Fibroblast of villous mesenchyme (primary cell): ENCODE results near the gene LTN1. TPM values are rescaled to one million over a fixed set of nuclear protein-coding genes. Genes with fewer than 3 reads are reported as not detected.

ENCODE experiments used
- DNase-seq: peaks from one replicate; pipeline ENCODE4 v3.0.0-alpha.2; 2010; ENCODE audit warnings: low read depth
- H3K4me3 ChIP-seq: 2 replicates; pipeline ENCODE4 v1.5.1; 2011; ENCODE audit warnings: low read depth, mild to moderate bottlenecking, low read length
- CTCF ChIP-seq: IDR thresholded peaks from 2 replicates; pipeline ENCODE4 v1.5.1; 2012; ENCODE audit warnings: low read depth, mild to moderate bottlenecking, low read length; ENCODE audit not compliant: insufficient read depth
- total RNA-seq: library from RNA; depleted of rRNA; stranded (reverse); fragments of >200 nt; gene quantifications from 2 replicates; pipeline ENCODE4 v1.2.3, GENCODE V29; 2012

The LTN1 gene
- total RNA-seq, 1 donor: 45.8 TPM

GRCh38 chr21:28986677-28987076, 6.0 kb downstream of the LTN1 start:
- TF ChIP-seq CTCF: no peak
- no peak overlapping the region for H3K4me3 ChIP-seq
- DNase-seq: no peak

GRCh38 chr21:28982637-28983036, 10.0 kb downstream of the LTN1 start:
- no peak overlapping the region for H3K4me3 ChIP-seq
- DNase-seq: no peak
- TF ChIP-seq CTCF: no peak

- no peak for DNase-seq
- no peak overlapping the region for H3K4me3 ChIP-seq
- no peak for TF ChIP-seq CTCF
Measured at GRCh38 chr21:28979092-28979491, 13.6 kb downstream of the LTN1 start.

- no peak overlapping the region for H3K4me3 ChIP-seq
- no peak for TF ChIP-seq CTCF
- DNase-seq: peak; percentile 97
Measured at GRCh38 chr21:28975397-28975796, 17.3 kb downstream of the LTN1 start.

GRCh38 chr21:28974531-28975227, 18.0 kb downstream of the LTN1 start:
- no peak for TF ChIP-seq CTCF
- DNase-seq: peak; percentile 91
- H3K4me3 ChIP-seq: no peak overlapping the region

GRCh38 chr21:28972398-28972797, 20.3 kb downstream of the LTN1 start:
- no peak overlapping the region for H3K4me3 ChIP-seq
- no peak for TF ChIP-seq CTCF
- no peak for DNase-seq

- no peak for TF ChIP-seq CTCF
- no peak overlapping the region for H3K4me3 ChIP-seq
- DNase-seq: no peak
Measured at GRCh38 chr21:28971171-28971570, 21.5 kb downstream of the LTN1 start.
